Endodermal cell (in vitro differentiated cells): ENCODE results near the gene PTGDR2. TPM values are rescaled to one million over a fixed set of nuclear protein-coding genes. Genes with fewer than 3 reads are reported as not detected.
"Not testable (repeated sequence)": the region's sequence is repeated elsewhere in the genome, so short reads cannot be mapped to it uniquely, and the experiment has no call there.

Experiments used
- DNase-seq: peaks from one replicate; pipeline ENCODE4 v3.0.0-alpha.2; 2017
- H3K27ac ChIP-seq: 2 replicates; pipeline ENCODE4 v1.5.1; 2013; ENCODE audit warnings: mild to moderate bottlenecking, low read depth, low read length, moderate library complexity
- H3K27me3 ChIP-seq: 2 replicates; pipeline ENCODE4 v1.6.1; 2013; ENCODE audit warnings: mild to moderate bottlenecking, low read length, moderate library complexity; ENCODE audit not compliant: insufficient read depth, control insufficient read depth, poor library complexity, severe bottlenecking
- H3K36me3 ChIP-seq: 2 replicates; pipeline ENCODE4 v1.7.0; 2013; ENCODE audit warnings: mild to moderate bottlenecking, low read length, moderate library complexity; ENCODE audit not compliant: control insufficient read depth, insufficient read depth
- H3K4me1 ChIP-seq: one replicate; pipeline ENCODE4 v1.7.0; 2013; ENCODE audit warnings: low read length; ENCODE audit not compliant: control insufficient read depth, insufficient read depth
- H3K4me3 ChIP-seq: 2 replicates; pipeline ENCODE4 v1.5.1; 2013; ENCODE audit warnings: mild to moderate bottlenecking, low read length, moderate library complexity
- H3K9ac ChIP-seq: 2 replicates; pipeline ENCODE4 v1.6.1; 2013; ENCODE audit warnings: mild to moderate bottlenecking, low read length, moderate library complexity; ENCODE audit not compliant: poor library complexity, severe bottlenecking; ENCODE audit errors: extremely low read depth
- H3K9me3 ChIP-seq: 2 replicates; pipeline ENCODE4 v1.6.1; 2013; ENCODE audit warnings: mild to moderate bottlenecking, low read length, moderate library complexity; ENCODE audit not compliant: control insufficient read depth
- H3K27ac Mint-ChIP-seq: 2 replicates; pipeline ENCODE4 v1.8.0; 2020; ENCODE audit warnings: mixed read lengths
- H3K27me3 Mint-ChIP-seq: 2 replicates; pipeline ENCODE4 v1.8.0; 2021; ENCODE audit warnings: mild to moderate bottlenecking, mixed read lengths; ENCODE audit not compliant: insufficient read depth
- H3K36me3 Mint-ChIP-seq: 2 replicates; pipeline ENCODE4 v1.8.0; 2020; ENCODE audit warnings: low read depth, mixed read lengths
- H3K4me1 Mint-ChIP-seq: 2 replicates; pipeline ENCODE4 v1.8.0; 2020; ENCODE audit warnings: mixed read lengths
- H3K4me3 Mint-ChIP-seq: 2 replicates; pipeline ENCODE4 v1.8.0; 2020; ENCODE audit warnings: mild to moderate bottlenecking, moderate library complexity, mixed read lengths
- H3K9me3 Mint-ChIP-seq: 2 replicates; pipeline ENCODE4 v1.8.0; 2020; ENCODE audit warnings: mild to moderate bottlenecking, mixed read lengths
- WGBS, 2 experiments: methylation state at CpG; one replicate each; pipeline versions ENCODE4 v1.1.5 to v1.1.7; 2013; ENCODE audit warnings: missing lambda C conversion rate in 2 of 2, mixed read lengths in 1 of 2; ENCODE audit not compliant: insufficient coverage in 1 of 2, insufficient read length in 1 of 2; 5-methylcytosine and 5-hydroxymethylcytosine counted together
- total RNA-seq, 2 donors: library from RNA; stranded (reverse); fragmentation: NEBNext Ultra II Directional in 1 of 2; extraction: Animal tissue kit (Norgen Biotek cat#: 25700) in 1 of 2; gene quantifications; 2 replicates in 1 of 2; 3 replicates in 1 of 2; pipeline ENCODE4 v1.2.1, GENCODE V29; 2021
- TF ChIP-seq, protein P1 (sequence below): fragments of 200-600 bp; sonication (generic); conservative IDR thresholded peaks from 2 replicates; pipeline ENCODE4 v1.5.0; 2021; ENCODE audit warnings: antibody characterized with exemption, mild to moderate bottlenecking

PTGDR2 gene
- total RNA-seq, 2 donors from 2014 or later = 0.15 TPM; not detected in 1

DNA sequence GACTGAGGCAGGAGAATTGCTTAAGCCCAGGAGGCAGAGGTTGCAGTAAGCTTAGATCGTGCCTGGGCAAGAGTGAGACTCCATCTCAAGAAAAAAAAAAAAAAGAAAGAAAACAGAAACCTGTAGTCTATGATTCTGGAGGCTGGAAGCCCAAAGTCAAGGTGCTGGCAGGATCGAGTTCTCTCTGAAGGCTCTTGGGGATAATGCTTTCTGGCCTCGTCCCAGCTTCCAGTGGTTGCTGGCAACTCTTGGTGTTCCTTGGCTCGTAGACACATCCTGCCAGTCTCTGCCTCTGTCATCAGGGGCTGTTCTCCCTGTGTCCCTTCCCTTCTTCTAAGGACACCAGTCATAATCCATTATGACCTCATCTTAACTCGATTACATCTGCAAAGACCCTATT, 30.6 kb downstream of the PTGDR2 start:
- no peaks in the 10 kb centered on the region for H3K9me3 ChIP-seq
- H3K36me3 ChIP-seq = no peaks in the 10 kb centered on the region
- no peak overlapping the region for H3K9ac ChIP-seq
- 92 to 96% methylated on average over 4 to 5 of the region's 5 CpGs for WGBS, 2 experiments
- no peaks in the 10 kb centered on the region for H3K9me3 Mint-ChIP-seq
- no peaks in the 10 kb centered on the region for H3K4me1 ChIP-seq
- H3K36me3 Mint-ChIP-seq = no peaks in the 10 kb centered on the region
- no peaks in the 10 kb centered on the region for H3K27me3 Mint-ChIP-seq
- no peak for DNase-seq
- H3K4me3 ChIP-seq = no peak overlapping the region
- TF ChIP-seq, protein P1, sequence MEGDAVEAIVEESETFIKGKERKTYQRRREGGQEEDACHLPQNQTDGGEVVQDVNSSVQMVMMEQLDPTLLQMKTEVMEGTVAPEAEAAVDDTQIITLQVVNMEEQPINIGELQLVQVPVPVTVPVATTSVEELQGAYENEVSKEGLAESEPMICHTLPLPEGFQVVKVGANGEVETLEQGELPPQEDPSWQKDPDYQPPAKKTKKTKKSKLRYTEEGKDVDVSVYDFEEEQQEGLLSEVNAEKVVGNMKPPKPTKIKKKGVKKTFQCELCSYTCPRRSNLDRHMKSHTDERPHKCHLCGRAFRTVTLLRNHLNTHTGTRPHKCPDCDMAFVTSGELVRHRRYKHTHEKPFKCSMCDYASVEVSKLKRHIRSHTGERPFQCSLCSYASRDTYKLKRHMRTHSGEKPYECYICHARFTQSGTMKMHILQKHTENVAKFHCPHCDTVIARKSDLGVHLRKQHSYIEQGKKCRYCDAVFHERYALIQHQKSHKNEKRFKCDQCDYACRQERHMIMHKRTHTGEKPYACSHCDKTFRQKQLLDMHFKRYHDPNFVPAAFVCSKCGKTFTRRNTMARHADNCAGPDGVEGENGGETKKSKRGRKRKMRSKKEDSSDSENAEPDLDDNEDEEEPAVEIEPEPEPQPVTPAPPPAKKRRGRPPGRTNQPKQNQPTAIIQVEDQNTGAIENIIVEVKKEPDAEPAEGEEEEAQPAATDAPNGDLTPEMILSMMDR = no peak
- H3K4me1 Mint-ChIP-seq = no peaks in the 10 kb centered on the region
- H3K27ac ChIP-seq = no peak overlapping the region
- no peaks in the 10 kb centered on the region for H3K27me3 ChIP-seq
- H3K27ac Mint-ChIP-seq = no peak overlapping the region
- H3K4me3 Mint-ChIP-seq = no peak overlapping the region

DNA sequence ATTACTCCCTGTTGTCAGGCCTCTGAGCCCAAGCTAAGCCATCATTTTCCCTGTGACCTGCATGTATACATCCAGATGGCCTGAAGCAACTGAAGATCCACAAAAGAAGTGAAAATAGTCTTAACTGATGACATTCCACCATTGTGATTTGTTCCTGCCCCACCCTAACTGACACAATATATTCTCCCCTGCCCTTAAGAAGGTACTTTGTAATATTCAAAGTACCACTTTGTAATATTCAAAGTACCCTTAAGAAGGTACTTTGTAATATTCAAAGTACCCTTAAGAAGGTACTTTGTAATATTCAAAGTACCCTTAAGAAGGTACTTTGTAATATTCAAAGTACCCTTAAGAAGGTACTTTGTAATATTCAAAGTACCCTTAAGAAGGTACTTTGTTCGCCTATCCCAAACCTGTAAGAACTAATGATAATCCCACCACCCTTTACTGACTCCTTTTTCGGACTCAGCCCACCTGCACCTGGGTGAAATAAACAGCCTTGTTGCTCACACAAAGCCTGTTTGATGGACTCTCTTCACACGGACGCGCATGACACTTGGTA, 31.9 kb downstream of the PTGDR2 start:
- H3K4me3 ChIP-seq, H3K9me3 Mint-ChIP-seq, H3K4me3 Mint-ChIP-seq, H3K4me1 ChIP-seq, H3K9me3 ChIP-seq, H3K27me3 Mint-ChIP-seq, H3K27ac ChIP-seq, H3K27ac Mint-ChIP-seq, H3K36me3 Mint-ChIP-seq, H3K27me3 ChIP-seq, H3K4me1 Mint-ChIP-seq, H3K9ac ChIP-seq, DNase-seq, H3K36me3 ChIP-seq: not testable (repeated sequence)
- 90 to 98% methylated on average over 4 to 5 of the region's 5 CpGs for WGBS, 2 experiments

DNA sequence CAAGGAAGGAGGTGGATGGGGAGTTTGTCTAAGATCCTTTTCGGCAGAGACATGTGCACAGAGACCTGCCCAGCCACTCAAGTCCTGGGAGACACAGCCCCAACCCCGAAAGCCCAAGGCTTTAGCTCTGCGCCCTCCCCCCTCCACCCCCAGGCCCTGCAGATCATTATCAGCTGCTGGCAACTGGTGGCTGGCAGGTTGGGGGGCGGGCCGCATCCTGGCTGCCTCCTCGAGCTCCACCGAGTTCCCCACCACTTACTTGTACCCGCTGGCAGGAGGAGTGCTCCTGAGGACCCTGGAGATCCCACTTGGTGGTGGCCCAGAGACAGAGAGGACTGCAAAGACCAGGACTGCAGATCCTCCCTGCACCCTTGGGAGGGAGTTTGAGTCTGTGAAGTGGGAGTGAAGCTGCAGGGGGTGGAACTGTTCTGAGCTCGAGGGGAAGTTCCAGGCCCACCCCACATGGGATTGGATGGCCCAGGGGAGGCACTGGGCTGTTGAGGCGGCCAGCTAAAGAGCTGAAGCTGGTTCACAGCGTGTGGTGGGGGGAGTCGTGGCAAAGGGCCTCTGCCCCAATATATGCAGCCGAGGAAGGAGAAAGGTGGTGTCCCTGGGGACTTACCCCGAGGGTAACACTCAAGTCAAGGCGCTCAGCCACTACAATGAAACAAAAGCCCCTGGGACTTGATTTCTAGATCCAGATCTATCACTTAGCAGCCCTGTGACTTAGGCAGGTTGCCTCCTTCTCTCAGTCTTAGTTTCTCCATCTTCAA, 33.7 kb downstream of the PTGDR2 start:
- no peaks in the 10 kb centered on the region for H3K27me3 ChIP-seq
- H3K9ac ChIP-seq = no peak overlapping the region
- no peak for DNase-seq
- H3K27ac ChIP-seq = no peak overlapping the region
- H3K4me1 ChIP-seq = no peaks in the 10 kb centered on the region
- no peaks in the 10 kb centered on the region for H3K36me3 ChIP-seq
- peaks cover 7% of the 10 kb centered on the region for H3K9me3 ChIP-seq
- Mint-ChIP-seq H3K36me3 (no peaks in the 10 kb centered on the region), H3K4me1 (no peaks in the 10 kb centered on the region), H3K9me3 (peaks cover 7% of the 10 kb centered on the region), H3K27ac (no peak overlapping the region), H3K4me3 (no peak overlapping the region), H3K27me3 (no peaks in the 10 kb centered on the region)
- TF ChIP-seq, protein P1 = no peak
- WGBS, 2 experiments = 86 to 88% methylated on average over 10 to 15 of the region's 15 CpGs
- H3K4me3 ChIP-seq = no peak overlapping the region
